NT2/D1 (cell line): ENCODE data around the gene CINP.

ENCODE experiments used
- YY1 ChIP-seq: IDR thresholded peaks from 2 replicates; pipeline ENCODE4 v1.6.1; 2011; ENCODE audit not compliant: insufficient read length, insufficient read depth
- ZNF274 ChIP-seq: IDR thresholded peaks from 2 replicates; pipeline ENCODE4 v1.6.1; 2011; ENCODE audit warnings: mild to moderate bottlenecking, low read depth, low read length

DNA sequence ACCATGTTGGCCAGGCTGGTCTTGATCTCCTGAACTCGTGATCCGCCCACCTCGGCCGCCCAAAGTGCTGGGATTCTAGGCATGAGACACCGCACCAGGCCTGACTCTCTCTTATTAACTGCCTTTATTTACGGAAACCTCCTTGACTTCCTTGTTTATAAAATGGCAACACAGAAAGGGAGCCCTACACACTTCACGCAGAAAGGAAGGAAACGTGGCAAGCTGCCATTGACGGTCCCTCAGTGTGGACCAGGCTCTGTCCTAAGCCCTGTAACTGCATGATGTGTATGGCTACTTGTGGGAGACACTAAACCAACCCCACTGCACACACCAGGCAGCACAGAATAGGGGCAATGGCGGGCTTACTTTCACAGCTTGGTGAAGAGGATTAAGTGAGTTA is 11.7 kb downstream of the CINP start:
- TF ChIP-seq ZNF274: no peak
- no peak for TF ChIP-seq YY1
